ENCODE results near the gene VAMP1. TPM values are rescaled to one million over a fixed set of nuclear protein-coding genes. Genes with fewer than 3 reads are reported as not detected.
"Not testable (repeated sequence)": the region's sequence is repeated elsewhere in the genome, so short reads cannot be mapped to it uniquely, and the experiment has no call there.

VAMP1 gene
- total RNA-seq, 1 experiment from 2014 or later = 10.3 TPM

- H3K23me2 ChIP-seq (ENCODE audit: insufficient read length, low read depth, low read length, poor library complexity, severe bottlenecking); H3K18ac ChIP-seq (ENCODE audit: insufficient read length, low read depth, low read length); H4K20me1 ChIP-seq (ENCODE audit: control insufficient read depth, insufficient read depth, insufficient read length); H3K14ac ChIP-seq (ENCODE audit: insufficient read depth, low read length); H3K9me3 ChIP-seq (ENCODE audit: control insufficient read depth, low read depth, low read length); H3T11ph ChIP-seq (ENCODE audit: low read length); H2BK5ac ChIP-seq (ENCODE audit: insufficient read length, low read length); H3K79me2 ChIP-seq (ENCODE audit: insufficient read depth, low read length); H3K27me3 Mint-ChIP-seq (ENCODE audit: low read depth); H4K5ac ChIP-seq (ENCODE audit: insufficient read length, low read depth, low read length); H3K4ac ChIP-seq (ENCODE audit: low read depth, low read length); H2BK20ac ChIP-seq (ENCODE audit: low read depth, low read length, poor library complexity, severe bottlenecking); H3K27ac ChIP-seq (ENCODE audit: insufficient read length, low read depth, low read length); H2BK12ac ChIP-seq (ENCODE audit: insufficient read length, low read depth, low read length); H2BK120ac ChIP-seq (ENCODE audit: low read depth, low read length, poor library complexity, severe bottlenecking); DNase-seq; H3K27ac Mint-ChIP-seq; H3K4me1 ChIP-seq (ENCODE audit: insufficient read depth, low read length); H2AFZ ChIP-seq (ENCODE audit: low read length); H4K91ac ChIP-seq (ENCODE audit: insufficient read length, low read depth, low read length); H3K56ac ChIP-seq (ENCODE audit: insufficient read length, low read depth, low read length); H3K23ac ChIP-seq (ENCODE audit: insufficient read length, low read depth, low read length); H3K4me2 ChIP-seq (ENCODE audit: insufficient read depth, insufficient read length, low read length); H3K9me3 Mint-ChIP-seq; H2AK5ac ChIP-seq (ENCODE audit: insufficient read length, low read length); H3K9ac ChIP-seq (ENCODE audit: extremely low read depth, insufficient read length, low read length); H3K27me3 ChIP-seq (ENCODE audit: insufficient read depth, low read length); H3K79me1 ChIP-seq (ENCODE audit: insufficient read depth, low read depth, low read length, poor library complexity, severe bottlenecking); H4K8ac ChIP-seq (replicated peaks; ENCODE audit: insufficient read length, low read depth, low read length); H2BK15ac ChIP-seq (ENCODE audit: low read depth, low read length); H3K4me3 Mint-ChIP-seq: not testable (repeated sequence)
- no CpG with 5 or more reads among the region's 4 CpGs for WGBS (ENCODE audit: extremely low coverage, insufficient read length, low lambda C conversion rate)
- Mint-ChIP-seq H3K36me3 (ENCODE audit: insufficient read depth in 1 of 3, low read depth in 3 of 3) (peaks cover 32 to 57% (median 44%) of the 10 kb centered on the region in 3 experiments), H3K4me1 (peaks cover 18 to 24% of the 10 kb centered on the region in 2 experiments)
Observed at GRCh38 chr12:6466751-6467150, 3.7 kb downstream of the VAMP1 start.

Data from H9 (cell line).